Mucosa of stomach (tissue), 1 donor: ENCODE results near the gene SLC8A1.

ENCODE experiments used
- H3K27me3 ChIP-seq: one replicate; pipeline ENCODE4 v1.7.0; 2013; ENCODE audit warnings: mild to moderate bottlenecking, low read length; ENCODE audit not compliant: control insufficient read depth, insufficient read depth
- H3K36me3 ChIP-seq: one replicate; pipeline ENCODE4 v1.7.0; 2013; ENCODE audit warnings: low read length; ENCODE audit not compliant: control insufficient read depth, insufficient read depth
- H3K4me1 ChIP-seq: one replicate; pipeline ENCODE4 v1.7.0; 2013; ENCODE audit warnings: mild to moderate bottlenecking, low read length; ENCODE audit not compliant: control insufficient read depth, insufficient read depth
- H3K4me3 ChIP-seq: one replicate; pipeline ENCODE4 v1.7.0; 2013; ENCODE audit warnings: low read length
- H3K9ac ChIP-seq: one replicate; pipeline ENCODE4 v1.7.0; 2013; ENCODE audit warnings: mild to moderate bottlenecking, low read length, moderate library complexity
- H3K9me3 ChIP-seq: one replicate; pipeline ENCODE4 v1.7.0; 2013; ENCODE audit warnings: mild to moderate bottlenecking, low read length, moderate library complexity; ENCODE audit not compliant: control insufficient read depth
- donor health status: Pancreatic carcinoma.

SLC8A1 gene

DNA sequence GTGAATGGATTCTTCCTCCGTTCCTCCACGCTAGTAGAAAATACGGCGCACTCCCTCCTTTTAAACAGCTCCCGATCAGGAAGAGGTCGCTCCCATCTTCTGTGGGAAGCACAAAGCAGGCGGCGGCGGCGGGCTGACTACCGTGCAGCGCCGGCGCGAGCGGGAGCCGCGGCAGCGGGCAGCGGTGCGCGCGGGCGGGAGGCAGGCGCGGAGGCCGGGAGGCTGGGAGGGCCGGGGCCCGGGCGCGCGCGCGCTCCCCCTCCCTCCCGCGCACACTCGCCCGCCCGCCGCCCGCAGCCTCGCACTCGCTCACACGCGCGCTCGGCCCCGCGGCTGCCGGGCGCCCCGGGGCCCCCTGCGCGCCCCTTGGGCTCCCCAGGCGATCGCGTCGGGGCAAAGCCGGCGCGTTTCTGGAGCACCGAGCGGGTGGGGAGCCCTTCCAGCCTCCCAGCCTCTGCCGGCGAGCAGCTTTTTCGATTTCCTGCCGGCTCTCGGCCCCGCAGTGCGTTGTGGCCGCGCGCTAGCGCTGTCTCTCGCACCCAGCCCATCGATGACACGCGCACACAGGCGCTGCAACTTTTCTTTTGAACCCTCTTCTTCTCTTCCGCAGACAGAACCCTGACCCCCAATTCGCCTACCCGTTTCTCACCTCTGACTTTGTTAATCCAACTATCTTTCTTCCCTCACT lies at the start of gene SLC8A1:
TSS of gene SLC8A1 (minus strand) at position 173 of the 688 bp plus-strand sequence.
- Histone ChIP-seq H3K36me3 (no peaks in the 10 kb centered on the region), H3K4me3 (peak within 1 kb of the TSS; percentile 7), H3K9ac (peak within 1 kb of the TSS; percentile 58), H3K27me3 (peaks cover 19% of the 10 kb centered on the region), H3K9me3 (no peaks in the 10 kb centered on the region), H3K4me1 (no peaks in the 10 kb centered on the region)

GRCh38 chr2:40499437-40499836 lies 47.5 kb upstream of the SLC8A1 start:
- Histone ChIP-seq H3K4me1 (no peaks in the 10 kb centered on the region), H3K27me3 (no peaks in the 10 kb centered on the region), H3K36me3 (no peaks in the 10 kb centered on the region), H3K9ac (no peak overlapping the region), H3K9me3 (no peaks in the 10 kb centered on the region), H3K4me3 (no peak overlapping the region)

DNA sequence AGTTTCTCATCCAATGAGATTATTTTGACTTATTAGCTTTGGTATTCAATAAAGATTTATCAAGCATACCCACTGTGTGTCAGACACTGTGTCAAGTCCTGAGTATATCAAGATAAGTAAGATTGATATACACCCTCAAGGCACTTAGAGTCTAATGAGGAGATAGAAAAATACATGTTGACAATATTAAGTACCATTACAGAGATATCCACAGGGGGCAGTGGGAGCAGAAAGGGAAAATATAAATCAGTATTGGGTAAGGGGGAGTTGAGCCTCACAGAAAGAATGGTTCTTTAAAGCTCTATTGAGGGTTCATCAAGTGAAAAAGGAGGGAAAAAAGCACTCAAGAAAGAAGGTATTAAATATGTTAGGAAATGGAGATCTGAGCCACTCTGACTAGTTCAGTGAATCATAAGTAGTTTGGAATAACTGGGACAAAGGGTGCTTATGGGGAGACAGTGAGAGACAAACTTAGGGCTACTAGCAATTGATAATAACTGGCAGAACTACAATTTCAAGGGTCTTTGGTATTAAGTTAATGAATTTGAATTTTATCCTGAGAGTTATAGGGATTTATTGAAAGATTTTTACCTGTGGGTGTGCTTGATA lies 45.5 kb upstream of the SLC8A1 start:
- no peak overlapping the region for H3K9ac ChIP-seq
- no peaks in the 10 kb centered on the region for H3K27me3 ChIP-seq
- no peaks in the 10 kb centered on the region for H3K9me3 ChIP-seq
- no peaks in the 10 kb centered on the region for H3K36me3 ChIP-seq
- H3K4me3 ChIP-seq, result no peak overlapping the region
- no peaks in the 10 kb centered on the region for H3K4me1 ChIP-seq

DNA sequence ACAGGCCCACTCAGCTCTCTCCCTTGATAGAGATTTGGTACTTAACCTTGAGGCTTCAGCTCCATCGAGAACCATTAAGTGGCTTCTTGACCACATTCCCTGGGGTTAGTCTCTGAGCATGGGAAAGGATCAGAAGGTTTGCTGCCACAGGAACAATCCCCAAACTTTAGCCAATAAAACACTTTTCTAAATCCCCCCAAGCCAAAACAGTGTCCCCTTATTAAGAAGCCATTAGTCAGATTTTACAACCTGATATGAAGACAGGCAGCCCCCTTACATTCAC lies 37.7 kb upstream of the SLC8A1 start:
- Histone ChIP-seq H3K4me3 (no peak overlapping the region), H3K27me3 (no peaks in the 10 kb centered on the region), H3K9ac (peak overlapping the region; percentile 6), H3K4me1 (peaks cover 4% of the 10 kb centered on the region), H3K36me3 (no peaks in the 10 kb centered on the region), H3K9me3 (no peaks in the 10 kb centered on the region)

DNA sequence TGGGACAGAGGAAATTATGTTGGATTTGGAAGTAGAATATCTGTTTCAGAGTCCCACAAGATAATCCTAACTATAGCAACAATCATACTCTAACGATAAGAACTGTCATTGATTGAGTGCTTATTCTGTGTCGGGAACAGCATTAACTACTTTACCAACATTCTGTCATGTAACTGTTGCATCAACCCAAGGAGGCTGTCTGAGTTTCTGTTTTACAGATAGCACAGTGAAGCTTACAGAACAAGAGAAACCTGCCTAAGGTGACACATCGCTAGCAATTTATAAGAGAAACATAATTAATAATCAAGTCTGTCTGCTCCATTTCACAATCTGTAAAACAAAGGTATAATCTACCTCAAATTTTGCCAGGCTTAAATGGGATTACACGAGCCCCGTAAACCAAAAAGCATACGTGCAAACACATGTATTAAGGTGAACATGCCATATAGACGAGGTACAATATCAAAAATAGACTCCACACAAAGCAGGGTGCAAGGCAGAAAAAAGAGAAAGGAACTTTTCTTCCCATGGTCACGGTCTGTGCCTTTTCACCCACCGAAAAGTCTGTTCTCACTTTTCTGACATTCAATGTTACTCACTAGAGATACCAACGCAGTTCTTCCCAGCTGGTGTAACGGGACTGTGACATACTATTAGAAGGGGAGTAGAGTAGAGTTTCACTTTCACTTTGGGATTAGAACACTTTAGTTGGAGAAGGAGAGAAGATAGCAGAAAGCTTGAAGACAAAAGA lies 37.2 kb upstream of the SLC8A1 start:
- Histone ChIP-seq H3K9me3 (no peaks in the 10 kb centered on the region), H3K27me3 (no peaks in the 10 kb centered on the region), H3K4me3 (no peak overlapping the region), H3K36me3 (no peaks in the 10 kb centered on the region), H3K4me1 (peaks cover 4% of the 10 kb centered on the region), H3K9ac (peak overlapping the region; percentile 6)

- Histone ChIP-seq H3K9ac (no peak overlapping the region), H3K27me3 (no peaks in the 10 kb centered on the region), H3K36me3 (no peaks in the 10 kb centered on the region), H3K4me1 (peaks cover 4% of the 10 kb centered on the region), H3K9me3 (no peaks in the 10 kb centered on the region), H3K4me3 (no peak overlapping the region)
Measured at GRCh38 chr2:40488101-40488601, 36.3 kb upstream of the SLC8A1 start.

DNA sequence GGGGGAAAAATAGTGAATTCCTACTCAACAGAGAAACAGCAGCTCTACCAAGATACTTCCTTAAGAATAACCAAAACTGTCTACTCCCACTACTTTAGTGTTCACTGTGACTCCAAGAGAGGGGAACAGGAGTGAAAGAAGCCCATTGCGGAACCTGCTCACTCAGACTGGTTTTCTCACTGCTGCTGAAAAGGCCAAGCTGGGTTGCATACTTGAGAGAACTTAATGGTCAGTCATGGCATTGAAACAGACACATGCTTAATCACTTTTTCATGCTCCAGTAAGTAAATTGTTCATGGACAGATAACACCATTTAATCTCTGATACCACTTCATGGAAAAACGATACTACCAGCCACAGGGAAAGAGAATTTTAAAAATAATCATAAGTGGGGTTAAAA lies 35.7 kb upstream of the SLC8A1 start:
- Histone ChIP-seq H3K9me3 (no peaks in the 10 kb centered on the region), H3K4me3 (no peak overlapping the region), H3K27me3 (no peaks in the 10 kb centered on the region), H3K9ac (no peak overlapping the region), H3K36me3 (no peaks in the 10 kb centered on the region), H3K4me1 (peaks cover 4% of the 10 kb centered on the region)

DNA sequence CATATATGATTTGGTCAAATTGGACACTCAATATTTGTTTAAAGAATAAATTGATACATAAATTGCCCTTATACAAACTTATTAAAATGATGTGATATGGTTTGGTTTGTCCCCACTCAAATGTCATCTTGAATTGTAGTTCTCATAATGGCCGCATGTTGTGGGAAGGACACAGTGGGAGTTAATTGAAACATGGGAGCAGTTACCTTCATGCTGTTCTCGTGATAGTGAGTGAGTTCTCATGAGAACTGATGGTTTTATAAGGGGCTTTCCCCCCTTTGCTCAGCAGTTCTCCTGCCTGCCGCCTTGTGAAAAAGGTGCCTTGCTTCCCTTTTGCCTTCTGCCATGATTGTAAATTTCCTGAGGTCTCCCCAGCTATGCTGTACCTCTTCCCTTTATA lies 34.0 kb upstream of the SLC8A1 start:
- no peak overlapping the region for H3K4me3 ChIP-seq
- no peaks in the 10 kb centered on the region for H3K36me3 ChIP-seq
- H3K27me3 ChIP-seq, result no peaks in the 10 kb centered on the region
- no peak overlapping the region for H3K9ac ChIP-seq
- H3K9me3 ChIP-seq, result no peaks in the 10 kb centered on the region
- peaks cover 4% of the 10 kb centered on the region for H3K4me1 ChIP-seq

- Histone ChIP-seq H3K9me3 (no peaks in the 10 kb centered on the region), H3K9ac (no peak overlapping the region), H3K27me3 (no peaks in the 10 kb centered on the region), H3K36me3 (no peaks in the 10 kb centered on the region), H3K4me1 (peaks cover 4% of the 10 kb centered on the region), H3K4me3 (no peak overlapping the region)
Measured at GRCh38 chr2:40485318-40485717, 33.4 kb upstream of the SLC8A1 start.

DNA sequence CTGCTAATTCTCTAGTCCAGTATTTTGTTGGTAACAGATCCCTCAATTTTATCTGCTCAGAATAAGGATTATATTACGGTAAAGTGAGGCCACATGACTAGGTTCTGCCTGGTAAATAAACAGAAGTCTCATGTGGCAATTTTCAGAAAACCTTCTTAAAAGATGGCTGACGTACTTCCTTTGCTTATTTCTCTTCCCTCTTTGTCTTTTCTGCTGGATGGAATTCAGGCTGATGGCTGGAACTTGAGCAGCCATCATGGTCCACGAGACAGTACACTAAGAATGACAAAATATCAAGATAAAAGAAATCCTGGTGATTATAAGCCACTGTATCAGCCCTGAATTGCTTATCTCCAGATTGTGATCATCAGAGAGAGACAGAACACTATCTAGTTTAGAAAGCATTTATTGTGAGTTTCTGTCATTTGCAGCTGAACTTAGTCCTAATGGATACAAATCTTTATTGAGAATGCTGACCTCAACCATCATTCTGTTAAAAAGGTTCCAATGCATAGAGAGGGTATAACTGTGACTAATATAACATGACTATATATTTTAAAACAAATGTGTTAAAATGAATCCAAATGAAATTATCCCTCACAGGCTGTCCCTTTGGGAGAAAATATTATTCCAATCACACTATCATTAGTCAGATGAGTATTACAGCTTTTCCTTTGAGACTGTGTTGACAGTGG lies 31.8 kb upstream of the SLC8A1 start:
- no peaks in the 10 kb centered on the region for H3K9me3 ChIP-seq
- peaks cover 2% of the 10 kb centered on the region for H3K4me1 ChIP-seq
- H3K36me3 ChIP-seq, result no peaks in the 10 kb centered on the region
- H3K9ac ChIP-seq, result no peak overlapping the region
- H3K4me3 ChIP-seq, result no peak overlapping the region
- no peaks in the 10 kb centered on the region for H3K27me3 ChIP-seq

DNA sequence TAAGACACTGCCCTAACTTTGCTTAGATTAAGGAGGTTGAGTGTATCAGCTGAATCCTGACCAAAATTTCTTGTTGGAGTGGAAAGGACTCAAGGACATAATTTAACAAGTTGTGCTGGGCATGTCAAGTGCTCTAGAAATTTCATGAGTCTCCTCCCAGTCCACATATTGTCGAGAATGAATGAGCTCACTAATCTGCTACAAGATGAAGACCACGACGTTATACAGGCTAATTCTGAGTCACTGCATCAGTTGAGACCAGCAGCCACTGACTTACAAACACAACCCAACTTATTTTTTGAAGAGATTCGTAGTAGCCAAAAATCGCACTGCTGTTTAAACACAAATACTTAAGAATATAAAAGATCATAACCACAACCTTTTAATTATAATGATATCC lies 28.7 kb upstream of the SLC8A1 start:
- H3K4me1 ChIP-seq, result no peaks in the 10 kb centered on the region
- H3K9ac ChIP-seq, result no peak overlapping the region
- H3K27me3 ChIP-seq, result no peaks in the 10 kb centered on the region
- H3K4me3 ChIP-seq, result no peak overlapping the region
- no peaks in the 10 kb centered on the region for H3K9me3 ChIP-seq
- no peaks in the 10 kb centered on the region for H3K36me3 ChIP-seq

GRCh38 chr2:40480073-40480472 lies 28.2 kb upstream of the SLC8A1 start:
- no peak overlapping the region for H3K4me3 ChIP-seq

More at GRCh38 chr2:40480073-40480472, 28.2 kb upstream of the SLC8A1 start:
- H3K36me3 ChIP-seq, result no peaks in the 10 kb centered on the region
- no peaks in the 10 kb centered on the region for H3K9me3 ChIP-seq
- no peaks in the 10 kb centered on the region for H3K27me3 ChIP-seq
- no peaks in the 10 kb centered on the region for H3K4me1 ChIP-seq
- H3K9ac ChIP-seq, result no peak overlapping the region
